ENCODE data around the gene ARHGEF9. TPM values are rescaled to one million over a fixed set of nuclear protein-coding genes. Genes with fewer than 3 reads are reported as not detected.

Gene ARHGEF9
- total RNA-seq, 5 donors from 2014 or later (not counting 1 experiment from before 2014, with no cell fraction given): 23.7 to 27.4 (median 27.2) TPM

- no CpG with 5 or more reads among the region's 4 CpGs for WGBS (ENCODE audit: insufficient coverage)
- no peak for DNase-seq
- Histone ChIP-seq H3K36me3 (ENCODE audit: control insufficient read depth in 2 of 2, extremely low read depth in 1 of 2, insufficient read depth in 1 of 2, low read length in 1 of 2) (no peaks in the 10 kb centered on the region), H3K27ac (ENCODE audit: low read length) (no peak overlapping the region), H3K27me3 (replicated peaks in 1 of 2; ENCODE audit: control insufficient read depth in 2 of 2, extremely low read depth in 1 of 2, insufficient read depth in 2 of 2, low read length in 1 of 2) (peaks cover 0 to 6% of the 10 kb centered on the region in 2 experiments), H3K9me3 (no peaks in the 10 kb centered on the region), H3K4me1 (ENCODE audit: control insufficient read depth in 1 of 2, extremely low read depth in 1 of 2, insufficient read depth in 2 of 2, low read length in 2 of 2) (no peaks in the 10 kb centered on the region), H3K4me3 (ENCODE audit: control insufficient read depth in 1 of 2, extremely low read depth in 1 of 2, low read length in 1 of 2) (no peak overlapping the region)
- H3K36me3 Mint-ChIP-seq: peaks cover 2% of the 10 kb centered on the region
- no peak overlapping the region for H3K27ac Mint-ChIP-seq
- H3K4me3 Mint-ChIP-seq: no peak overlapping the region
- ATAC-seq (replicated peaks in 1 of 4): no peak
- peaks cover 0 to 2% (median 1%) of the 10 kb centered on the region in 3 donors for H3K4me1 Mint-ChIP-seq
- peaks cover 1 to 21% of the 10 kb centered on the region in 2 donors for H3K27me3 Mint-ChIP-seq
- peaks cover 0 to 9% (median 4%) of the 10 kb centered on the region in 3 donors for H3K9me3 Mint-ChIP-seq
- ChIA-PET POLR2A (no interaction called here), CTCF (no interaction called here)
Measured at GRCh38 chrX:63765712-63766111, 19.3 kb downstream of the ARHGEF9 start.

- no CpG with 5 or more reads among the region's 1 CpG for WGBS (ENCODE audit: insufficient coverage)
- POLR2A ChIA-PET: no interaction called here
Measured at GRCh38 chrX:63764946-63765345, 20.1 kb downstream of the ARHGEF9 start.

GRCh38 chrX:63761639-63762038 lies 23.4 kb downstream of the ARHGEF9 start:
- H3K27ac ChIP-seq (ENCODE audit: low read length): no peak overlapping the region
- WGBS (ENCODE audit: insufficient coverage): no CpG with 5 or more reads among the region's 1 CpG

More at GRCh38 chrX:63764946-63765345, 20.1 kb downstream of the ARHGEF9 start:
- H3K27ac Mint-ChIP-seq: no peak overlapping the region
- CTCF ChIA-PET: interaction anchor here in 1 of 2 donors (0.8 kb wide), 1 partner anchor 10 kb away, joined by 3 read pairs; no protein-coding TSS in a partner anchor
- peaks cover 0 to 2% (median 1%) of the 10 kb centered on the region in 3 donors for H3K4me1 Mint-ChIP-seq
- H3K36me3 ChIP-seq (ENCODE audit: control insufficient read depth in 2 of 2, extremely low read depth in 1 of 2, insufficient read depth in 1 of 2, low read length in 1 of 2): no peaks in the 10 kb centered on the region
- ATAC-seq (replicated peaks in 1 of 4): no peak
- H3K4me3 ChIP-seq (ENCODE audit: control insufficient read depth in 1 of 2, extremely low read depth in 1 of 2, low read length in 1 of 2): no peak overlapping the region
- H3K36me3 Mint-ChIP-seq: peaks cover 2% of the 10 kb centered on the region
- H3K27me3 Mint-ChIP-seq: peaks cover 1 to 23% of the 10 kb centered on the region in 2 donors
- no peaks in the 10 kb centered on the region for H3K4me1 ChIP-seq (ENCODE audit: control insufficient read depth in 1 of 2, extremely low read depth in 1 of 2, insufficient read depth in 2 of 2, low read length in 2 of 2)
- H3K9me3 Mint-ChIP-seq: peaks cover 0 to 9% (median 4%) of the 10 kb centered on the region in 3 donors
- no peaks in the 10 kb centered on the region for H3K9me3 ChIP-seq
- H3K4me3 Mint-ChIP-seq: no peak overlapping the region
- no peak for DNase-seq
- H3K27me3 ChIP-seq (replicated peaks in 1 of 2; ENCODE audit: control insufficient read depth in 2 of 2, extremely low read depth in 1 of 2, insufficient read depth in 2 of 2, low read length in 1 of 2): peaks cover 0 to 5% of the 10 kb centered on the region in 2 experiments
- H3K27ac ChIP-seq (ENCODE audit: low read length): no peak overlapping the region

GRCh38 chrX:63758011-63758410 lies 27.0 kb downstream of the ARHGEF9 start:
- DNase-seq (no peak), ATAC-seq (replicated peaks in 1 of 4) (no peak)
- peaks cover 2 to 8% of the 10 kb centered on the region in 2 experiments for H3K4me1 ChIP-seq (ENCODE audit: control insufficient read depth in 1 of 2, extremely low read depth in 1 of 2, insufficient read depth in 2 of 2, low read length in 2 of 2)
- no peaks in the 10 kb centered on the region for H3K36me3 ChIP-seq (ENCODE audit: control insufficient read depth in 2 of 2, extremely low read depth in 1 of 2, insufficient read depth in 1 of 2, low read length in 1 of 2)
- Mint-ChIP-seq H3K36me3 (no peaks in the 10 kb centered on the region), H3K27me3 (peaks cover 0 to 13% of the 10 kb centered on the region in 2 donors), H3K4me1 (peaks cover 14 to 19% (median 17%) of the 10 kb centered on the region in 3 donors), H3K4me3 (no peak overlapping the region), H3K27ac (no peak overlapping the region), H3K9me3 (no peaks in the 10 kb centered on the region)
- H3K4me3 ChIP-seq (ENCODE audit: control insufficient read depth in 1 of 2, extremely low read depth in 1 of 2, low read length in 1 of 2): no peak overlapping the region
- ChIA-PET POLR2A (interaction anchor here in 1 of 2 donors (0.6 kb wide), 1 partner anchor 1700 kb away, joined by 7 read pairs; no protein-coding TSS in a partner anchor), CTCF (interaction anchor here in 1 of 2 donors (0.7 kb wide), 1 partner anchor 28 kb away, joined by 6 read pairs; no protein-coding TSS in a partner anchor)
- H3K27me3 ChIP-seq (replicated peaks in 1 of 2; ENCODE audit: control insufficient read depth in 2 of 2, extremely low read depth in 1 of 2, insufficient read depth in 2 of 2, low read length in 1 of 2): no peaks in the 10 kb centered on the region
- no peaks in the 10 kb centered on the region for H3K9me3 ChIP-seq
- H3K27ac ChIP-seq (ENCODE audit: low read length): no peak overlapping the region
- 77% methylated on average over 2 of the region's 2 CpGs for WGBS (ENCODE audit: insufficient coverage)

More at GRCh38 chrX:63761639-63762038, 23.4 kb downstream of the ARHGEF9 start:
- Mint-ChIP-seq H3K4me3 (no peak overlapping the region), H3K27ac (no peak overlapping the region), H3K4me1 (peaks cover 0 to 2% (median 1%) of the 10 kb centered on the region in 3 donors), H3K27me3 (peaks cover 0 to 25% of the 10 kb centered on the region in 2 donors), H3K9me3 (no peaks in the 10 kb centered on the region), H3K36me3 (no peaks in the 10 kb centered on the region)
- Histone ChIP-seq H3K36me3 (ENCODE audit: control insufficient read depth in 2 of 2, extremely low read depth in 1 of 2, insufficient read depth in 1 of 2, low read length in 1 of 2) (no peaks in the 10 kb centered on the region), H3K4me1 (ENCODE audit: control insufficient read depth in 1 of 2, extremely low read depth in 1 of 2, insufficient read depth in 2 of 2, low read length in 2 of 2) (no peaks in the 10 kb centered on the region), H3K9me3 (no peaks in the 10 kb centered on the region), H3K27me3 (replicated peaks in 1 of 2; ENCODE audit: control insufficient read depth in 2 of 2, extremely low read depth in 1 of 2, insufficient read depth in 2 of 2, low read length in 1 of 2) (no peaks in the 10 kb centered on the region), H3K4me3 (ENCODE audit: control insufficient read depth in 1 of 2, extremely low read depth in 1 of 2, low read length in 1 of 2) (no peak overlapping the region)
- peak in 2 of 4 experiments; percentile 44 to 69 for ATAC-seq (replicated peaks in 1 of 4)
- peak in 3 of 35 experiments; percentile 2 to 42 (median 3) for DNase-seq
- ChIA-PET POLR2A (no interaction called here), CTCF (interaction anchor here (1.1 to 1.2 kb wide), 2 partner anchors 48 to 512 kb away, joined by 4 read pairs; no protein-coding TSS in a partner anchor)

GRCh38 chrX:63755892-63756291 lies 29.1 kb downstream of the ARHGEF9 start:
- no peaks in the 10 kb centered on the region for H3K9me3 ChIP-seq
- H3K4me1 ChIP-seq (ENCODE audit: control insufficient read depth in 1 of 2, extremely low read depth in 1 of 2, insufficient read depth in 2 of 2, low read length in 2 of 2): peaks cover 2 to 12% of the 10 kb centered on the region in 2 experiments
- no peak for DNase-seq
- Mint-ChIP-seq H3K27me3 (peaks cover 0 to 13% of the 10 kb centered on the region in 2 donors), H3K4me3 (no peak overlapping the region), H3K9me3 (no peaks in the 10 kb centered on the region), H3K4me1 (peaks cover 25 to 34% (median 26%) of the 10 kb centered on the region in 3 donors), H3K27ac (no peak overlapping the region), H3K36me3 (no peaks in the 10 kb centered on the region)
- CTCF ChIA-PET: no interaction called here
- POLR2A ChIA-PET: interaction anchor here in 1 of 2 donors (1.1 kb wide), 1 partner anchor 15 kb away, joined by 3 read pairs; no protein-coding TSS in a partner anchor
- WGBS (ENCODE audit: insufficient coverage): no CpG with 5 or more reads among the region's 1 CpG
- no peaks in the 10 kb centered on the region for H3K36me3 ChIP-seq (ENCODE audit: control insufficient read depth in 2 of 2, extremely low read depth in 1 of 2, insufficient read depth in 1 of 2, low read length in 1 of 2)
- no peak for ATAC-seq (replicated peaks in 1 of 4)
- no peaks in the 10 kb centered on the region for H3K27me3 ChIP-seq (replicated peaks in 1 of 2; ENCODE audit: control insufficient read depth in 2 of 2, extremely low read depth in 1 of 2, insufficient read depth in 2 of 2, low read length in 1 of 2)
- H3K4me3 ChIP-seq (ENCODE audit: control insufficient read depth in 1 of 2, extremely low read depth in 1 of 2, low read length in 1 of 2): no peak overlapping the region
- peak overlapping the region; percentile 89 for H3K27ac ChIP-seq (ENCODE audit: low read length)

- Mint-ChIP-seq H3K36me3 (no peaks in the 10 kb centered on the region), H3K27ac (peak overlapping the region; percentile 96 to 99), H3K4me1 (peaks cover 25 to 40% (median 31%) of the 10 kb centered on the region in 3 donors), H3K9me3 (no peaks in the 10 kb centered on the region), H3K4me3 (peak overlapping the region; percentile 97 to 100 (median 98)), H3K27me3 (peaks cover 0 to 10% of the 10 kb centered on the region in 2 donors)
- WGBS (ENCODE audit: insufficient coverage): 1% methylated on average over 24 of the region's 44 CpGs
- Histone ChIP-seq H3K27ac (ENCODE audit: low read length) (peak overlapping the region; percentile 89), H3K4me3 (ENCODE audit: control insufficient read depth in 1 of 2, extremely low read depth in 1 of 2, low read length in 1 of 2) (peak overlapping the region; percentile 86 to 92), H3K9me3 (no peaks in the 10 kb centered on the region), H3K4me1 (ENCODE audit: control insufficient read depth in 1 of 2, extremely low read depth in 1 of 2, insufficient read depth in 2 of 2, low read length in 2 of 2) (peaks cover 2 to 12% of the 10 kb centered on the region in 2 experiments), H3K36me3 (ENCODE audit: control insufficient read depth in 2 of 2, extremely low read depth in 1 of 2, insufficient read depth in 1 of 2, low read length in 1 of 2) (no peaks in the 10 kb centered on the region), H3K27me3 (replicated peaks in 1 of 2; ENCODE audit: control insufficient read depth in 2 of 2, extremely low read depth in 1 of 2, insufficient read depth in 2 of 2, low read length in 1 of 2) (no peaks in the 10 kb centered on the region)
- CTCF ChIA-PET: interaction anchor here (0.5 to 0.9 kb wide), 4 partner anchors 9 to 1280 kb away, joined by 3 to 4 read pairs (median 4); partner anchors contain the start of gene ZC3H12B (in 1 of the 2)
- POLR2A ChIA-PET: interaction anchor here (0.6 to 1.1 kb wide), 2 partner anchors 15 to 1844 kb away, joined by 3 read pairs; no protein-coding TSS in a partner anchor
- ATAC-seq (replicated peaks in 1 of 4) (peak; percentile 96 to 98 (median 96)), DNase-seq (peak; percentile 66 to 91 (median 84))
Measured at GRCh38 chrX:63754860-63755579, 30.0 kb downstream of the ARHGEF9 start.

Measured in T-cell (primary cell).